PC-9 (cell line): ENCODE data around the gene PLA2G2D. TPM values are rescaled to one million over a fixed set of nuclear protein-coding genes. Genes with fewer than 3 reads are reported as not detected.
A peak's percentile ranks its signal among the peaks of the same experiment; 100 is the strongest.

Source experiments
- BruUV-seq: library from RNA; stranded (reverse); fragments of 400-500 nt; replicated peaks from 2 replicates; lab custom pipeline; 2021; lab: Mats Ljungman, UMichigan
- CTCF ChIA-PET: fragments of 300-600 bp; sonication (Branson Sonifier 250); formaldehyde crosslinking; loops from one replicate; lab custom pipeline; 2022; ENCODE audit warnings: antibody characterized with exemption; lab: Charles Lee
- POLR2A ChIA-PET: fragments of 300-600 bp; sonication (Branson Sonifier 250); formaldehyde crosslinking; loops from one replicate; lab custom pipeline; 2022; ENCODE audit warnings: antibody characterized with exemption; ENCODE audit not compliant: unreplicated experiment; lab: Charles Lee
- DNase-seq, 2 experiments: peaks; one replicate each; pipeline versions ENCODE4 v3.0.0 to v3.0.0-alpha.2; 2015 to 2022; ENCODE audit warnings: mixed read lengths in 1 of 2
- H2AFZ ChIP-seq: fragments of 200-600 bp; sonication (generic); 2 replicates; pipeline ENCODE4 v1.8.1; 2017; ENCODE audit warnings: antibody characterized with exemption
- H3F3A ChIP-seq: fragments of 200-600 bp; sonication (generic); 2 replicates; pipeline ENCODE4 v1.8.1; 2017; ENCODE audit warnings: antibody characterized with exemption, mild to moderate bottlenecking, low read depth; ENCODE audit not compliant: insufficient read depth
- H3K27ac ChIP-seq: fragments of 200-600 bp; sonication (generic); 2 replicates; pipeline ENCODE4 v1.6.1; 2016; ENCODE audit warnings: mixed run types
- H3K27me3 ChIP-seq: fragments of 200-600 bp; sonication (generic); 2 replicates; pipeline ENCODE4 v1.6.1; 2016; ENCODE audit warnings: low read depth, mixed run types; ENCODE audit not compliant: insufficient read depth
- H3K36me3 ChIP-seq: fragments of 200-600 bp; sonication (generic); 2 replicates; pipeline ENCODE4 v1.6.1; 2016; ENCODE audit warnings: low read depth, mixed run types
- H3K4me1 ChIP-seq: fragments of 200-600 bp; sonication (generic); replicated peaks from 2 replicates; pipeline ENCODE4 v1.6.1; 2016; ENCODE audit warnings: mixed run types; ENCODE audit not compliant: insufficient read depth
- H3K4me2 ChIP-seq: fragments of 200-600 bp; sonication (generic); 2 replicates; pipeline ENCODE4 v1.6.1; 2017; ENCODE audit warnings: mixed run types
- H3K4me3 ChIP-seq: fragments of 200-600 bp; sonication (generic); 2 replicates; pipeline ENCODE4 v1.6.1; 2016; ENCODE audit warnings: mixed run types
- H3K79me2 ChIP-seq: fragments of 200-600 bp; sonication (generic); 2 replicates; pipeline ENCODE4 v1.6.1; 2017; ENCODE audit warnings: low read depth, mixed run types
- H3K9me2 ChIP-seq: fragments of 200-600 bp; sonication (generic); 2 replicates; pipeline ENCODE4 v1.8.1; 2017; ENCODE audit warnings: mild to moderate bottlenecking; ENCODE audit not compliant: insufficient read depth
- H3K9me3 ChIP-seq: fragments of 200-600 bp; sonication (generic); 2 replicates; pipeline ENCODE4 v1.8.1; 2016; ENCODE audit warnings: low read depth; ENCODE audit not compliant: insufficient read depth
- H4K20me1 ChIP-seq: fragments of 200-600 bp; sonication (generic); 2 replicates; pipeline ENCODE4 v1.8.1; 2017; ENCODE audit not compliant: insufficient read depth
- EZH2 ChIP-seq: fragments of 200-600 bp; sonication (generic); IDR thresholded peaks from 2 replicates; pipeline ENCODE4 v1.8.0; 2017; ENCODE audit warnings: antibody characterized with exemption, low read depth
- intact Hi-C: fragments of 100-400 bp; cut with micrococcal nuclease; formaldehyde crosslinking; loops from one replicate; pipeline ENCODE4 v1.10.0; 2022; ENCODE audit not compliant: unreplicated experiment
- total RNA-seq: library from RNA; stranded (reverse); gene quantifications from 2 replicates; pipeline ENCODE4 v1.2.3, GENCODE V29; 2021
- TF ChIP-seq, protein P1 (sequence below): fragments of 200-600 bp; sonication (generic); conservative IDR thresholded peaks from 2 replicates; pipeline ENCODE4 v1.6.1; 2017; ENCODE audit warnings: mixed run types, antibody characterized with exemption, mild to moderate bottlenecking, moderate library complexity

Gene PLA2G2D
- total RNA-seq, 1 experiment from 2014 or later = not detected

DNA sequence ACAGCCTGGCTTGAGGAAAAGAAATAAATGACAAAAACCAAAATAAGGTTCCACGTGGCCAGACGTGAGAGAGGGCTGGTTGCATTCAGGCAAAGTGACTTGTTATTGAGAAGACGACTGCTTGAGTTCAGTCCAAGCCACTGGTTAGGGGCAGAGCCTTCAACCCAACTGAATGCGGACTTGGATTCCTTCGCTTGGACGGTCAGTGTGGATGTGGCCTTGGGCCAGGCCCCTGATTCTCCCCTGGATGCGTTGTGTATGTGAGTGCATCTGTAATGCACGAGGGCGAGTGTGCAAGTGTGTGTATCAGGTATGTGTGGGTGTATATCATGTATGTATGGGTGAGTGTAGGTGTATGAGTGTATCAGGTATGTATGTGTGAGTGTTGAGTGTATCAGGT, 21.7 kb upstream of the PLA2G2D start:
- TF ChIP-seq EZH2 = no peak
- TF ChIP-seq, protein P1, sequence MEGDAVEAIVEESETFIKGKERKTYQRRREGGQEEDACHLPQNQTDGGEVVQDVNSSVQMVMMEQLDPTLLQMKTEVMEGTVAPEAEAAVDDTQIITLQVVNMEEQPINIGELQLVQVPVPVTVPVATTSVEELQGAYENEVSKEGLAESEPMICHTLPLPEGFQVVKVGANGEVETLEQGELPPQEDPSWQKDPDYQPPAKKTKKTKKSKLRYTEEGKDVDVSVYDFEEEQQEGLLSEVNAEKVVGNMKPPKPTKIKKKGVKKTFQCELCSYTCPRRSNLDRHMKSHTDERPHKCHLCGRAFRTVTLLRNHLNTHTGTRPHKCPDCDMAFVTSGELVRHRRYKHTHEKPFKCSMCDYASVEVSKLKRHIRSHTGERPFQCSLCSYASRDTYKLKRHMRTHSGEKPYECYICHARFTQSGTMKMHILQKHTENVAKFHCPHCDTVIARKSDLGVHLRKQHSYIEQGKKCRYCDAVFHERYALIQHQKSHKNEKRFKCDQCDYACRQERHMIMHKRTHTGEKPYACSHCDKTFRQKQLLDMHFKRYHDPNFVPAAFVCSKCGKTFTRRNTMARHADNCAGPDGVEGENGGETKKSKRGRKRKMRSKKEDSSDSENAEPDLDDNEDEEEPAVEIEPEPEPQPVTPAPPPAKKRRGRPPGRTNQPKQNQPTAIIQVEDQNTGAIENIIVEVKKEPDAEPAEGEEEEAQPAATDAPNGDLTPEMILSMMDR = no peak
- no peaks in the 10 kb centered on the region for H3K27me3 ChIP-seq
- no peaks in the 10 kb centered on the region for H3K79me2 ChIP-seq
- no peaks in the 10 kb centered on the region for H3K36me3 ChIP-seq
- intact Hi-C loops = no loop called here
- ChIA-PET POLR2A (no interaction called here), CTCF (no interaction called here)
- peaks cover 7% of the 10 kb centered on the region; the same call in 1 of the 2 replicates for H3F3A ChIP-seq
- peaks cover 45% of the 10 kb centered on the region for H3K4me1 ChIP-seq
- H3K27ac ChIP-seq = no peak overlapping the region
- H3K9me3 ChIP-seq = no peaks in the 10 kb centered on the region
- no peak overlapping the region for H3K4me3 ChIP-seq
- H4K20me1 ChIP-seq = no peaks in the 10 kb centered on the region
- H3K9me2 ChIP-seq = no peaks in the 10 kb centered on the region
- no peak overlapping the region for H3K4me2 ChIP-seq
- H2AFZ ChIP-seq = no peak overlapping the region
- BruUV-seq = no TSS peak
- DNase-seq = no peak

DNA sequence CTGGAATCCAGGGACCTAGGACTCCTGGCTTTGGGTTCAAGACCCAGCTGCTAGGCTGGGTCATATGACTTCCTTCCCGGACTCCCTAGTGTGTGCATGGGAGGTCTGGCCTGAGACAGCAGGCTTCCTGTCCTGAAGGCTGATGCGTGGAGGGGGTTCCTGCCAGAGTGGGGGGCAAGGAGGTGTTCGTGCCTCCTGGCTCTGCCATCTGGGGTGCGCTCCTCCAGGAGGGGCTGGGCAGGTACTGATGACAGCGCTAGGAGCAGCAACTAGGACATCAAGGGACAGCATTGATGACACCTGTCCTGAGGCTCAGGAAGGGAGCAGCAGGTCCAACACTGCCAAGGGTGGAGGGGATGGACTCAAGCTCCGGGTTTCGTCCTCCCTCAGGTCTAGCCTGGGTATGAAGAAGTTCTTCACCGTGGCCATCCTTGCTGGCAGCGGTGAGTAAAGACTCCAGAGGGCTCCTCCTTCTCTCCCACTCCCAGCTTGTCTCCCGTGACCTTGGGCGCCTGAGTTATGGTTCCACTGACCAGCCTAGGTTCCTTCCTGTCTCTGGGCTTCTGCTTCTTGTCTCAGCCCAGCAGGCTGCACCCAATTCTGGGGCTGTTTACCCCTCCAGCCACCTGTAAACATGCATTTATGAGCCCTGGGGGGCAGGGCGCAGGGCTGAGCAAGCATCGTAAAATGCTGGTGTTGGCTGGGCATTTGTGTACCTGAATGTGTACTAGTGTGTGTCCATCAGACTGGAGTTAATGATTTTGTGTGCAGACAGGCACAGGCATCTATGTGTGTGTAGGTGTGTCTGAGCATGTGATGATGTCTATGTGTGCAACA, 20.7 kb upstream of the PLA2G2D start:
- ChIA-PET POLR2A (no interaction called here), CTCF (no interaction called here)
- no peaks in the 10 kb centered on the region for H3K9me2 ChIP-seq
- H3K79me2 ChIP-seq = no peaks in the 10 kb centered on the region
- intact Hi-C loops = loop anchor here (5.0 kb wide), 1 partner anchor 38 kb away; no protein-coding TSS in a partner anchor
- no peak overlapping the region for H2AFZ ChIP-seq
- H3K4me3 ChIP-seq = no peak overlapping the region
- no peak for TF ChIP-seq EZH2
- TF ChIP-seq, protein P1 = no peak
- H3K4me1 ChIP-seq = peaks cover 50% of the 10 kb centered on the region
- no peak overlapping the region for H3K27ac ChIP-seq
- H3F3A ChIP-seq = peaks cover 7% of the 10 kb centered on the region; the same call in 1 of the 2 replicates
- H3K36me3 ChIP-seq = no peaks in the 10 kb centered on the region
- no peaks in the 10 kb centered on the region for H3K27me3 ChIP-seq
- H3K9me3 ChIP-seq = no peaks in the 10 kb centered on the region
- H3K4me2 ChIP-seq = peak overlapping the region; percentile 36
- no TSS peak for BruUV-seq
- no peaks in the 10 kb centered on the region for H4K20me1 ChIP-seq
- DNase-seq = no peak

DNA sequence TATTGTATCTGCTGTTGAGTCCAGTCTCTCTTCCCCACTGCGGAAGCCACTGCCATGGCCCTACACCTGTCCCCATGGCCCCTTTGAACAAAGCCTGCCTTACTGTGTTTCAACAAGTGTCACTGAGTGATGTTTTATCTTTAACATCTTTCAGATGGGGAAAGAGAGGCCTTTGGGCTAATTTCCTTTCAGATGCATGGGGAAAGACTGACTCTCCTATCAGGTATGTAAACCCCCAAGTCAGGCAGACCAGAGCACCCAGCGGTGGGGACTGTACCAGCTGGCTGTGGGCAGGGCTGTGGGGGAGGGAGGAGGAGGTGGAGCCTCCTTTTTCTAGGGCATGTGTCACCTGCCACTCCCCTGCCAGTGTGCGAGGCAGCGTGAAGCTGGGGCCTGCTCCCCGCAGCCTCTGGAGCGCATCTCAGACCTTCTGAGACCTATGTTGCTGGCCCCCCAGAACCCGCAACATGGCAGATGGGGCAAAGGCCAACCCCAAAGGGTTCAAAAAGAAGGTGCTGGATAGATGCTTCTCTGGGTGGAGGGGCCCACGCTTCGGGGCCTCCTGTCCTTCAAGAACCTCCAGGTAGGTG, 19.7 kb upstream of the PLA2G2D start, which contains the start of gene PLA2G2F:
Gene PLA2G2F (plus strand): TSS at position 363 of the 590 bp plus-strand sequence. CDS start 105 bp downstream, at position 468.
- H3K36me3 ChIP-seq = no peaks in the 10 kb centered on the region
- H3K4me1 ChIP-seq = peaks cover 50% of the 10 kb centered on the region
- peak in 1 of 2 experiments; percentile 78 for DNase-seq
- H3K9me2 ChIP-seq = no peaks in the 10 kb centered on the region
- H3K79me2 ChIP-seq = no peaks in the 10 kb centered on the region
- no peaks in the 10 kb centered on the region for H4K20me1 ChIP-seq
- peaks cover 7% of the 10 kb centered on the region; the same call in 1 of the 2 replicates for H3F3A ChIP-seq
- CTCF ChIA-PET = no interaction called here
- intact Hi-C loops = loop anchor here (5.0 kb wide), 1 partner anchor 37 kb away; no protein-coding TSS in a partner anchor
- H2AFZ ChIP-seq = no peak within 1 kb of the TSS
- BruUV-seq = no TSS peak
- peak within 1 kb of the TSS; percentile 61; the same call in 1 of the 2 replicates for H3K27ac ChIP-seq
- no peaks in the 10 kb centered on the region for H3K27me3 ChIP-seq
- peak within 1 kb of the TSS; percentile 36 for H3K4me2 ChIP-seq
- TF ChIP-seq, protein P1 = no peak
- POLR2A ChIA-PET = no interaction called here
- no peaks in the 10 kb centered on the region for H3K9me3 ChIP-seq
- H3K4me3 ChIP-seq = no peak within 1 kb of the TSS
